Stimulated activated CD4-positive, alpha-beta T cell treated with anti-CD3 and anti-CD28 coated beads, Interleukin-1b, Interleukin-23, amount 100 ng/mL, for 48 hours (primary cell): ENCODE data around the gene TWF1.
"Not testable (repeated sequence)": the region's sequence is repeated elsewhere in the genome, so short reads cannot be mapped to it uniquely, and the experiment has no call there.

Source experiments
- DNase-seq: peaks from one replicate; pipeline ENCODE4 v3.0.0-alpha.2; 2020

TWF1 gene

DNA sequence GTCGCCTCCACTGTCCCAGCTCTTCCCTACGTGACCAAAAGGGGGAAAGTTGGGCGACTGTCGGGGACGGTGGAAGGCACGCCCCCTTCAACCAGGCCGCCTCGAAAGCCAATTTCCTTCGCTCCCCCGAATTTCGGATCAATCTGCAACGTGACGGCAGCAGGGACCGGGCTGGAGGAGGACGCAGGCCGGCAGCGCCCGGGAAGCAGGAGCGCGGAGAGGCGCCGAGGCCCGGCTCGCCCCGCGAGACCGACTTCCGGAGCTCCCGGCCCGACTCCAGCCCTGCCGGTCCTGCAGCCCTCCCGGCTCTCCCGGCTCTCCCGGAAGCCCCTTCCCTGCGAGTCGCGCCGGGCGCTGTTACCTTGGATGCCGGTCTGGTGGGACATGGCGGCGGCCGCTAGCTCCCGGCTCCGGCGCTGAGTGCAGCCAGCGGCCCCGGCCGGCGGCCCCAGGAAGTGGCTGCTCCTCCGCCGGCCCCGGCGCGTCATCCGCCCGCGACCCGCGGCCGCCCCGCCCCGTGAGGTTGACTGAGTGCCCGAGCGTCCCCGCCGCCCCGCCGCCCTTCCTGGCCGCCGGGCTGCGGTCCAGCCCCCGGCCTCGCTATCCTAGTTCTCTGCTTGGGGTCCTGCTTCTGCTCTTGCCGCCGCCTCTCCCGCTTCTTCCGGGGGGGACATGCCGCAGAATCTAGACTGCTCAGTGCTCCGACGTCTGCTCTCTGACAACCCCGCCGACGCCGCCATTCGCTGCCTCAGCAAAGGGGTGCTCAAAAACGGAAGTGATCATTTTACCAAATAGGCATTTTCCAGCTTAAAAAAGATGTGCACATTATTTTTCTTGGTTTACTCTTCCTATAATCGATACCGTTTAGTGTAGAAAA, at the start of gene TWF1:
TSS of gene TWF1 (minus strand) at position 458 of the 877 bp plus-strand sequence. CDS start at position 386, 72 bp downstream.
- peak; percentile 83 for DNase-seq

DNA sequence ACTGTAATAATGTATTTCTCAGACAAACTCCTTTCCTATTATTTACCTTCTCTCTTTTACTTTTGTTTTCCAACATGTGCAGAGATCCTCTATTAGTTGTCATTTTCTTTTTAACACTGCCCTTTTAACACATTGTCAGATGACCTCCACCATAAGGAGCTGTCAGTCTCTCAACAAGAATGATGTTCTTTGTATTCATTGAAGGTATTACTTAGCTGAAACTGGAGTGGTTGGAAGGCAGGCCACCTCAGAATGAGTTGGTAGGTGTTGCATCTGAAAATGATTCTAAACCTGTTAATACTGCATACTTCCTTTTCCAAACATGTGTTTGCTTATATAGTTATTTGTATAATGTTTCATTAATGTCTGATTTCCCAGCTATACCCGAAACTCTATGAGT, 46.6 kb upstream of the TWF1 start:
- DNase-seq: no peak

DNA sequence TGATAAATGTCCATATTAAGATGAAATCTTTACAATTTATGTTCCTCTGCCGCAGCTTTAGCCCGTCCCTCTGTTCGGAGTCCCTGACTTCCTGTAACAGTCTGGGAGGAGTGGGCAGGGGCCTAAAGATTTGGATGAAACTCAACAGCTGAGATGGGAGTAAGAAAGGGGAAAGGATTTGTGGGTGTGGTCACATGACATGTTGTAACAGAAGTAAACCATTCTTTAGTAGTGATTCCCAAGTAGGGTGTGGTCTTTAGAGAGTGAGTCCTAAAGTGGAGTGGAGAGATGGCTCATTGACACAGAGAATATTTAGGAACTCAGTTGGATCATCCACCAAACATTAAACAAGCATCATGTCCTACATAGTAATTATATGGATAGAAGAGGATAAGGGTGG, 42.7 kb upstream of the TWF1 start:
- DNase-seq: no peak

DNA sequence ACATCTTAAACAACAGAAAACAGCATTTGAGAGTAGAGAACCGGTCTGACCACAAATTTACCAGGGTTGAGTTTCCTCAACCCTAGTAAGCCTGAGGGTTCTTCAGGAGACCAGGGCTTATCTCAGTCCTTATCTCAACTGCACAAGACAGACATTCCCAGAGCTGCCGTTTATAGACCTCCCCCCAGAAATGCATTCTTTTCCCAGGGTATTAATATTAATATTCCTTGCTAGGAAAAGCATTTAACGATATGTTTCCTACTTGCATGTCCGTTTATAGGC, 42.0 kb upstream of the TWF1 start:
- DNase-seq: no peak

DNA sequence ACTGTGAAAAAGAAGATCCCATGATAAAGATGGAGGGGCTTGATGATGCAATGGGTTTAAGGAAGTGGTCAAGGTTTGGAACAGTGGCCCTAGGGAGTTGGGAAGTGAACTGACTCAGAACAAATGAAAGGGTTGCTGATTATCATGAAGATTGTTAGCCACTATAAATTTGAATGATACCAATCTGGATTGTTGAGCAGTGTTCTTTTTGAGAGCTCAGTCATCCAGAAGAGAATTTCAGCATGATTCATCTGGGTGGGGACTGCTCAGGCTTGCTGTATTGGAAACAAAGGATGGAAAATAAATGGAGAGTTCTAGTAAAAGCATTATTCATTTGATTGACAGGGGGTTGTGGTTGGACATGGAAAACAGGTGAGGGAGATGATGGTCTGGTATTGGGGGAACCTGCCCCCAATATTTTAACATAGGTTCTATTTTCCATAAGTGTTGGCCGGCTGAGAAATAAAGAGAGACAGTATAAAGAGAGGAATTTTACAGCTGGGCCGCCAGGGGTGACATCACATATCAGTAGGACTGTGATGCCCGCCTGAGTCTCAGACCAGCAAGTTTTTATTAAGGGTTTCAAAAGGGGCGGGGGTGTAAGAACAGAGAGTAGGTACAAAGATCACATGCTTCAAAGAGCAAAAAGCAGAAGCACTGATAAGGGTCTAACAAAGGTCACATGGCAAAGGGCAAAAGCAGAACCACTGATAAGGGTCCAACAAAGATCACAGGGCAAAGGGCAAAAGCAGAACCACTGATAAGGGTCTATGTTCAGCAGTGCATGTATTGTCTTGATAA, 41.5 kb upstream of the TWF1 start:
- not testable (repeated sequence) for DNase-seq

DNA sequence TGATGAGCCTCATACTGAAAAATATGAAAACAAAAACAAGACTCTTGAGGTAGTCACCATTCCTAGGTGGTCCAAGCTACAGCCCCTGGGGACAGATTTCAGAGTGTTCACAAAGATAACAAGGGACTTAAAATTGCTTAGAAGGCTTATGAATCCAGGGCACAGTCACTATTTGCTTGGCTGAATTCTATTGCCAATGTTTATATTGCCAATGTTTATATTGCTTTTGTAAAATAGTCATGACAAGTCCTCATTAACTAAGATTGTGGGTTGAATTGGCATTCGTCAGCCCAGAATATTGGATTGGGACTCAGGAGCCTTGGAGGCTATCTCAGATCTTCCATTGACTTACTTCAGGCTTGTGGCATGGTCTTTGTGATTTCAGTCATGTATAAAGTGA, 36.1 kb upstream of the TWF1 start:
- DNase-seq: no peak

DNA sequence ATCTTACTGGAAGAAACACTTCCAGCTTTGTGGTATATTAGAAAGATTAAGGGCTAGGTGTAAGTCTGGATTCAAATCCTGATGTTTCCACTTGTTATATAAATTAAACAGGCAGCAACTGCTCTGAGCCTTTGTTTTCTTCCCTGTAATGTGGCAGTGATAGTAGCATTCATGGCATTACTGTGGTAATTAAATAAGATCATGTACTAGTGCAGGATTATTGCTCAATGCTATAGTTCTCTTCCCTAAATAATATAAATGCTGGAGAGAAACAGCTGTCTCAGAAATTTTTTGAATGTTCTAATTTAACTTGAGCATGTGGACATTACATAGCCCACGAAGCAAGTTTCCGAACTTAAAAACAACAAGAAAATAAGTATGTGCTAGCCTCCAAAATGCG, 35.1 kb upstream of the TWF1 start:
- no peak for DNase-seq

DNA sequence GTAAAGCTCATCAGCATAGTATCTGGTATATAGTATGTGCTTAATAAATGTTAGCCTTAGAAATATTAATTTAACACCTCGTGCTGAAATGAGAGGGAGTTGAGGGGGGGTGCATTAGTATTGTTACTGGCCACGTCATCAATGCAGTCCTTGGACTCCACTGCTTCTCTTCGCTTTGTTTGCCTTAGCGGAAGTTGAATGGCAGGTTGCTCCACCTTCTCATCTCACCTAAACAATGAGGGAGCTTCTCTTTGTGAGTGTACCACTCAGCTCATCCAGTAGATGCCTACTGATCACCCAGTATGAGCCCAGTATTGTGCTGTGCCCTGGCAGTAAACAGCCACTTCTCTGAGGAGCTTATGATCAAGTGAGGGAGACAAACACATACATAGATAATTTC, 34.2 kb upstream of the TWF1 start:
- no peak for DNase-seq

DNA sequence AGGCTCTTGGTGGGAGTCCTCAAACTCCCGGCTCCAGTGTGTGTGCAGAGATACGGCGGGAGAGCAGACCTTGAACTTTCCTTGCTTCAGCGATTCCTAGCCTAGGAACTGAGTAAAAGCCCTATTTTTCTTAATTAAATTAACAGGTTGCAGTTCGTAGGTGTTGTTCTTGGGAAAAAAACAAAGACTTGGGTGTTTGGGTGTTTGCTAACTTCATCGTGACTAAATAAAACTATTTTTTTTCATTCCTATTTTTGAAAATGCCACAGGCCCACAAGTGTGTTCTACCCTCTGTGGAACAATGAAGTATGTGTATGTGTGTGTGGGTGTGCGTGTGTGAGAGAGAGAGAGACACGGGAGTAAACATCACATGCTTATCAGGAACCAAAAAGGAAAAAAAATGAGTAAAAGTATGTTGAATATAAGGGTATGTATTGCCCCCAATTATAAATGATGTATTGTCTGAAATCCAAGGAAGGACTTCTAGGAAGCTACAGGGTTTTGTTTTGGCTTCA, 30.4 kb upstream of the TWF1 start:
- DNase-seq: no peak

DNA sequence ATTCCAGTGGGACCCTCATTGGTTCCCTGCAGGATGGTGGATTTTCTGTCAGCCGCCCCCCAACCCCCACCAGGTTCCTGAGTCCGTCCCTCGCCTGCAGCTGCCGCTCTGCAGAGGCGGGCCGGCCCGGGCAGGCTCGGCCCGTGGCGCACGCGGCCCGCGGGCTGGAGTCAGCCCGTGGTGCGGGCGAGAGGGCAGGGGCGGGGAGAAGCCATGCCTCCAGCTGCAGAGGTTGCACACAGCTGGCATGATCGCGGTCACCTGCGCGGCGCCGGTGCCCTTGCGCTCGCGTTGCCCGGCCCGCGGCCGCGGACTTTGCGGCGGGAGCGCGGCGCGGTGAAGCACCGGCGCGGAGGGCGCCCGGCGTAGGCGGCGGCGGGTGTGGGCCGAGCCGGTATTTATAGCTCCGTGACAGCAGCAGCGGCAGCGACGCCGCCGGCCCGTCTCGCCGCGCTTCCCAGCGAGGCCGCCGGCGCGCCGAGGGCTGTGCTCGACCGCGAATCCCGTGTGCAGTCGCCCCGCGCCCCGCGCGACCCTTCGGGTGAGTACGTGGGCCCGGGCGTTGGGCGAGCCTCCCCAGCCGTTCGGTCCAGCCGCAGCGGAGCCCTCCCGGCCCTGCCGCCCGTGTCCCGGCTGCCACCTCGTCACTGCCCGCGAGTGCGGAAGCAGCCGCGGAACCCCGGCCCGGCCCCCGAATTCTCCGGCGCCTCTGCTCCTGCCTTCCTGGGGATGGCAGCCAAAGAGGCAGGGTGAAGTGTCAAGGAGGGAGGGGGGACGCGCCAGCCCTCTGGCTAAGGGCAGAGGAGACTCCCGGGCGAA, 29.7 kb upstream of the TWF1 start, which contains the start of gene TMEM117:
TSS of gene TMEM117 (plus strand) at position 426 of the 819 bp plus-strand sequence.
- DNase-seq: peak; percentile 32

DNA sequence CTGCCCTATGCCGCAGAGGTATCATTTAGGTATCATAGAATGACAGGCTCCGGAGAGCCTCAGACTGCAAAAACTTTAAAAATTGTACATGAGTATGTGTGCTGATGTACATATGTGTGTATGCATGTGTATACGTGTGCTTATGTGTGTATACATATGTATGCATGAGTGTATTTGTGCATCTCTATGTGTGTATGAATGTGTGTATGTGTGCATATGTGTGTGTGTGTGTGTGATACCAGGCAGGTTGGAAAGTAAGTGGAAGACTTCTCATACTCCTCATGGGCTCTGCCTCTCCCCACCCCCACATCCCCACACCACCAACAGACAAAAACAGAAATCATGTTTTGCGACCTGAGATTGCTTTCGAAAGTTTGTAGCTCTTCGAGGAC, 29.1 kb upstream of the TWF1 start:
- no peak for DNase-seq

DNA sequence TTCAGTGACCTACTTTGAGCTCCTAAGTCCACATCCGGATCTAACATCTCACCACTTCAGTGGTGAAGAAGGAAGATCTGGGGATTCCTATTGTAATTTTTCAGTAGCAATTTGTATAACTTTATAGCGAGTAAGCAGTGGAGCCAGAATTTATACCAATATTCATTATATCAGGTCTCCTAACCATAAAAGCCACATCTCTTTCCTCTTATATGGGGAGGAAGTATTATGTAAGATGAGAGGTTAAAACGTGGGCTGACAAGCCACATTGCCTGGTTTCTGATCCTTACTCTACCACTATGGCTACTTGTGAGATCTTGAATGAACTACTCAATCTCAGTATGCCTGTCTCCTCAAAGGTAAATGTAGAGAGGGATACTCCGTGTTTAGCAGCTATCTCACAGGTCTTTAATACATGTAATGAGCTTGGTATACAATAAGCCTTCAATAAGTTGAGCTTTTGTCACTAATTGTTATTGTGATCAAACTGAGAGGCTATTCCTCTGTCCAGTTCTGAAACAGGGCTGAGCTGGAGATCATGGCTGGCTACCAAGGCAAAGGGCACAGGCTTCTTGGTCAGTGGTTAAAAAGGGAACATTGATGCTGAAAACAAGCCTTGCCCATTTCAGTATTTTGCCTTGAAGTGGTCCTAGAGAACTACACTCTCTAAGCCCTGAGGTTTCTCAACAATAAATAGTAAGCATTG, 26.5 kb upstream of the TWF1 start:
- no peak for DNase-seq

DNA sequence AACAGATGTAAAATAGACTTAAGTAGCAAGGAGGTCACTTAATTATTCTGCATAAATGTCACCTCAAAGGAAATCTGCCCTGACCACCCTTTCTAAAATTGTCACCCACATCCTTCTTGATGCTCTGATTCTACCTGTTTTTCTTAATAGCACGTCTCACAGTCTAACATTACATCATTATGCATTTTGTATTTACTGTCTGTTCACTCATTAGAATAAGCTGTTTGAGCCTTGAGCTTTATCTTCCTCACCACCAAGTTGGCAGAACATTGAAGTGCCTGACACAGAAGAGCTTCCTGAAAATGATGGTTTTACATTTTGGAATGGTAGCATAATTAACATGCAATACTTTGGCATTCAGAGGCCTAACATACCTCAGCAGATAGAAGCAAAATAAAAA, 21.0 kb upstream of the TWF1 start:
- DNase-seq: no peak

DNA sequence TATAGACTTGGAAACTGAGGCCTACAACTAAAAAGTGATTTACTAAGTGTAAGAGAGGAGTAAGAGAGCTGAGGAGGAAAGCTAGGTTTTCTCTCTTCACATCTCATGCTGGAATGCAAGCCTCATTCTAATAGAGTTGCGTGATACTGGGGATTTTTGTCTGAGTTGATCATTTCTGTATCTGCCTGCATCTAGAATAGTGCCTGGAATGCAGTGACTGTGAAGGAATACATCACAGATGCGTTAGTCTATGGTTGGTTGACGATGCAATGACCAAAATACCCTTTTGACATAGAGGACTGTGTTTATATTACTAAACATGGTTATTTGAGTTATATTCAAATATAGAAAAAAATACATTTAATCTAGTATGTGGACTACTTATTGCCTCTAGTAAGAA, 20.6 kb upstream of the TWF1 start:
- DNase-seq: no peak

DNA sequence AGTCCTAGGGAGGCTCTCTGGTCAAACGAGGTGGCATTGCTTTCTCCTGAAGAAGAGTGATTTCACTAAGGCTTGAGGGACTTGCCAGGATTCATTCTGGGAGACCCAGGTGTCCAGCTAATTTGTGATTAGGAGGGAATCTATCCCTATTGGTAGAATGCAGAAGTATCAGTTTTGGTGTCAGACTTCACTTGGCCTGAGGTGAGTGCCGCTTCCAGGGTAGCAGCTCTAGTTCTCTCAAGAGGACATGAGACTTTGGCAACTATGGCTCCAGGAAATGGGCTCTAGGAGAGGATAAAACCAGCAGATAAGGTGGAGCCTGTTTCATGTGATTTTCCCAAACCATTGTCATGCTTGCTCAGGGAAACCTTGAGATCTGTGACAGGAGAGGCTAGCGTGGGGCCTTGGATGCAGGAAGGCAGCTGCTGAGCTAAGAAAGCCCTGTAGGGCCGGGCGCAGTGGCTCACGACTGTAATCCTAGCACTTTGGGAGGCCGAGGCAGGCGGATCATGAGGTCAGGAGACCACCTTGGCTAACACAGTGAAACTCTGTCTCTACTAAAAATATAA, 18.2 kb upstream of the TWF1 start:
- no peak for DNase-seq

DNA sequence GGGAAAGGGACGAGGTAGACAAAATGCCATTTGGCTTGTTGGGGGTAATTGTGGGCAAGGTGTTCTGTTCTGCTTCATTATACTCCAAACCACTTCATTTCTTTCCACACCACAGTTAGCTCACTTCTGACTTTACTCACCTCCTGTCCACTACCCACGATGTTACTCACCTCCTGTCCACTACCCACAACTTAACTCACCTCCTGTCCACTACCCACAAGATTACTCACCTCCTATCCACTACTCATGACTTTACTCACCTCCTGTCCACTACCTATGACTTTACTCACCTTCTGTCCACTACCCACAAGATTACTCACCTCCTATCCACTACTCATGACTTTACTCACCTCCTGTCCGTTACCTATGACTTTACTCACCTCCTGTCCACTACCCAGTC, 10.1 kb upstream of the TWF1 start:
- no peak for DNase-seq

DNA sequence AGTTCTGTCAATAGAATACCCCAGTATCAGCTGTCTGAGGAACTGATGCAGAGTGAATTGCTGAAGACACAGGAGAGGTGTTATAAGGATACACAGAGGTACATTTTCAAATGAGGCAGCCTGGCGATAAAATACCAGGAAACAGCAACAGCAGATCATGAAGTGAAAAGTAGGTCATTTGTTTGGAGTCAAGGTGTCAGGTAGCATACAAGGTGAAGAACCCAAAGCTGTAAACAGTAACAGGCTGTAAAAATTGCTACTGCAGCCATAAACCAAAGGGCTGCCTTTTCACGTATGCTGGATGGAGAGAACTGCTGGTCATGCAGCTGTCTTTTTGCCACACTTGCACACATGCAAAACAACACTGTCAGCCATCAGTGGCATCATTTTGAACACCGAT, 9.3 kb upstream of the TWF1 start:
- no peak for DNase-seq

DNA sequence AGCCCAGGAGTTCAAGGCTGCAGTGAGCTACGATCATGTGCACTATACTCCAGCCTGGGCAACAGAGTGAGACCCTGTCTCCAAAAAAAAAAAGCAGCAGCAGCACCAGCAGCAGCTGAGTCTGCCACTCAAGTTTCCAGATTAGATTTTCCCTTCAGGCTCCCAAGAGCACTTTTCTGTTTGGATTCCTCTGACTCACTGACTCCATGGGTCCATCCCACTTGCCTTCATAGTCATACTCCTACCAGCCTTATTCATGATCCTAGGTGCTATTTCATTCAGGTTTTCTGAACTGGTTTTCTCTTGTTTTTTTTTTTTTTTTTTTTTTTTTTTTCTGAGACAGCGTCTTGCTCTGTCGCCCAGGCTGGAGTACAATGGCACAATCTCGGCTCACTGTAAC, 6.8 kb upstream of the TWF1 start:
- no peak for DNase-seq

DNA sequence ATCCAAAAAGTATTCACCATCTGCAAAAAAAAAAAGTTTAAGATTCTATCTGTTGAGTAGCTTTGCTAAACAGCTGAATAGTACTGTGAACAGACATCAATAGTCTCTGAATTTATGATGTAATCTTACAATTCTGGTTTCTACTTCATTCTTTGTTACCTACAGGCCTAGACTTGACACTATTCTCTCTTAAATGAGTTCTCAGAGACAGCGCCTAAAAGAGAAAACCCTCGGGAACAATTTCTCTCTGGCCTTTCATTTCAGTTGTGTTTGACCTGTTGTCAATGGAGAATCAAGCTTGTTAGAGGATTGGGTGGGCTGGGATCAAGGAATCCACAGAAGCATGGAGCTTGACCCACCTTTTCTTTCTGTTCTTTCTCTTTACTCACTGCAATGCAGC, 5.9 kb upstream of the TWF1 start:
- DNase-seq: no peak

DNA sequence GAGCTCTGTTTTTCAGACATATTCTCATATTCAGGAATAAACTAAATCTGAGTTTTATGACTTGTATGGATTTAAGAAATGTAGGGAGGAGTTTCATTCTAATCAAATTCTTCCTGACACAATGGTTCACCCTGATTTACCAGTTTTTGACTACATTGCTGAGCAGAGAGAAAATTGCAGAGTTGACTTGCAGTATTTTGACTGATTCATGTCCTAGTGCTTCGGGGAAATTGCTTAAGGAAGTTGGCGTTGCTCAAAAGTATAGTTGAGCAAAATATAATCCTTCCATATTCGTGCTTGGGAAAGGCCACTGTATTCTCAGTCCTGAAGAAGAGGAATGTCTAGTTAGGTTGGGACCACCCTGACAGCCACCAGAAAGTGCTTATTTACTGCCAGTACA, 1.3 kb upstream of the TWF1 start:
- DNase-seq: no peak

DNA sequence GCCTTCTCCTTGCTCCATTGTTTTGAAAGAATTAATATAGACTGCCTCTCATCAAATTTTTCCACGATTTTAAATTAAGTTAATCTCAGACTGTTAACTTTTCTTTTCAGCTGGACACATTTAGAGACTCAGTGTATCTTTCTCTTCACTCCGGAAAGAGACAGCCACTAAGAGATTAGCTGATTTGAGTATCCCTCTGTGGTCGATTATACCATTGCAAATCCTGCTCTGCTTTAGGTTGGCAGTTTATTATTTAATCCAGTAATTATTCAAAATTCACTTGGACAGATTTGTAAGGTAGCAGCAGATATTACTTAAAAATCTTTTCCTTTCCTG, 588 bp upstream of the TWF1 start:
- no peak for DNase-seq

DNA sequence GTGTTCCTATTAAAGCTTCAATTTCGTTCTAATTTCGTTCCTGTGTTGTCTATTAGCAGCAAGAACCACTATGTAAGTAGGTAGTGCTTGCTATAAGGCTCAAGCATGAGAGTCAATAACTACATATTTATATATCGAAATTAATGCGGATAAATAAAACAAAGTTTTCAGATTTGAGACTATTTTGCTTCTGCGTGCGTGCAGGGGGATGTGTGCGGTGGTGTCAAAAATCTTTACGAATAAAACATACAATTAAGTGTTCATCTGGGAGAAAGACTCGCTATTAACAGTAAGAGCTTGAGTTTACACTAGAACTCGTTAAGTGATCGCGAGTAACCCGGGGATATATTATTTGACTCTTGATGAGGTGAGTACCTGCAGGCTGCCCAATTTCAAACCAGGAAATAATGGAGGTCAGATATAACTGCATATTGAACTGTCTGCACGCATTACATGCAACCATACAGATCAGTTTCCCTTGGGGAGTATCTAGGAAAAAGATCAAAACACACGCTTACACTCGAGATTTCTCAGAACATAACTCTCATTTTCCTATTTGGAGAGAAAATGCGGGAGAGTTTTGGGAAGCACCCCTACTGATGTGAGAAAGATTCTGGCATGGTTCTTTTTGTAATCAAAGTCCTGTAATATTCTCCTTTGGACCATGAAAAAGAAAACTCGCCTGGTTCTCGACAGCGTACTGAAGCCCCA, 813 bp downstream of the TWF1 start:
- DNase-seq: no peak
